Islet of Langerhans (tissue), 1 donor: ENCODE data around the gene KCNQ1OT1.

Experiments
- FAIRE-seq: peaks from one replicate; lab custom pipeline; 2011; peaks lifted over from hg19 to GRCh38; lab: Jason Lieb, UNC

KCNQ1OT1 gene

DNA sequence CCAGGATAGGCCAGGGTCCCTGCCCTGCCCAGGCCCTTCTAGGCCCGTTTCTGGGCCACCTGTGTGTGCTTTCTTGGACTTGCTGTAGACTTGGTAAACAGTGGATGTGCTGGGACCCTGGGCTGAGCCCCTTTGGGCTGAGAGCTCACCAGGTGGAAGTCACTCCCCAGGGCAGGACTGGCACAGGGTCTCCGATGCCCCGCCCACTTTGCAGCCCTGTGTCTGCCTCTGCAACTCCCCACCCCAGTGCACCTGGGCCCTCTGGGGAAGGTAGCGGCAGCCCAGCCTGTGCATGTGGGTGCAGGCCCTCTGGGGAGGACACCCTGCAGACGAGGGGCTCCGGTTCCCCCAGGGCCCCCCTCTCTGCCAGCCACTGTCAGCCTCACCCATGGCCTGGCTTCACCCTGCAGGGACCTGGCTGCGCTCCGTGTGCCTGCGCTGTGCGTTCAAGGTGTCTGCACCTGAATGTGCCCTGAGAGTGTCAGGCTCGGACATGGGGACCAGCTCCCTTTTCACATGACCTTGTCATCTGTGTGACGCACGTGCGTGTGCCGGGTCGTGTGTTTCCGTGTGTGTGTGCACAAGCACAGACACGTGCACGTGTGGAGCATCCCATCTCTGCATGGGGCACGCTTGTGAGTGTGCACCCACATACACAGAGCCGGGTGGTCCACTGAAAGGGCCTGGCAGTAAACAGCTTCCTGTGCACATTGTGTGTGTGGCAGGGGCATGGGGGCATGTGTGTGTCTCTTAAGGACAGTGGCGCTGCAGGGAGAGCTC, 118.5 kb downstream of the KCNQ1OT1 start:
- no peak for FAIRE-seq

DNA sequence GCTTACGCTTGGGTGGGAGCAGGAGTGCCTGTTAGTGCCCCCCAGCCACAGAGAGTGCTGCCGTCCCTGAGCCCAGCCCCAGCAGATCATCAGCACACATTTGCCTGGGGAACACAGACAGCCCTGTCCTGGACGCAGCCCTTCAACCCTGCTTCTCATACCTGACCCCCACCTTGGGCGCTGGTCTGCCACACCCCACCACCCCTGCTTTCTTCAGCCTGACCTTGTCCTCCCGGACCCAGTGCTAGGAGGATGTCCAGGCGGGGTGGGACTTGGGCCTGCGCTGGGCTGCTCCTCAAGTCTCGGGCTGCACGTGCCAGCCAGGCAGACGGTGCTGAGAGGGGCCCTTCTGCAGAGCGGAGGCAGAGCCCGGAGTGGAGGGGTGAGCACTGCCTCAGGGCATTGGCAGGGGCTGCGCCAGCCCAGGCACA, 119.2 kb downstream of the KCNQ1OT1 start:
- no peak for FAIRE-seq

DNA sequence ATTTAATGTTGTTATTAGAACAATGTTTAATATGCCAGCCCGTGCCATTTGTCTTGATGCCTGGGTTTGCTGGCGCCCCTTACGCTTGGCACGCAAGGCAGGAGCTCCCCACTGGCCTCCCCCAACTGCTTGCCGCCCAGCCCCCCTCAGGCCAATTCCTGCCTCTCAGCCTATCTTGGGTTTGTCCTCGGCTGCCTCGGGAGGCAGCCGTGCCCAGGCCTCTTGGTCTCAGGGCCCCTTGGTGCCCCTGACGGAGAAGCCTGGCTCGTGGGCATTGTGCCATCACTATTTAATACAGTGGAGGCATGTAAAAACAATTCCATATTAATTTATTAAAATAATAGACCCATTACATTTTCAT, 119.8 kb downstream of the KCNQ1OT1 start:
- no peak for FAIRE-seq

DNA sequence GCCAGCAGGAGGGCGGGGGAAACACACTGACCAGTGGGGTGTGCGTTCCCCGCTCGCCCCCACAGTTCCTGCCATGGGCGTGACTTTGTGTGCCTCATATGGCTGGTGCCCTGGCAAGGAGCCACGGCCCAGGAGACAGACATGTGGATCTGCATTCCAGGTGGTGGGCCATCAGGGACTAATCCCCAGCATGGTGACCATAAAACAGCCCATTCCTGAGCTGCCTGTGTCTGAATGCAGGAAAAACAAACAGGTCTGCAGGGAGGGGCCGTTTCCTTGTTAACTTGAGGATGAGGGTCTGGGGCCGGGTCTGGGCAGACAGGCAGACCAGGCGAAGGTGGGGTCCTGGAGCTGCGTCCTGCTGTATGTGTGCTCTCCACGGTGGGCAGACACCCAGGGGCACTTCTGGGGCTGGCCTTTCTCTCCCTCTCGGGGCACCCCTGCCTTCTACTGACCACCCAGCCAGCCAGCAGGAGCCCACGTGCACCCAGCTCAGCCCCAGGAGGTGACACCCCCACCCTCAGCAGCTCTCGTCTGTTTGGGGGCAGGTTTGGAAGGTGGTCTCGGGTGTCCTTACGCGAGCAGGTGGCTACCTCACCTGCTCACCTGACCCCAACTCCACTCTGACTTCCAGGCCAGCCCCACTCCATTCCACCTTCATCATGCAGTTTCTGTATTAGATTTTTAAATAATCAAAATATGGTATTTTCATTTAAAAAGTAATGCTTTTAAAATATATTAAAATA, 120.3 kb downstream of the KCNQ1OT1 start:
- no peak for FAIRE-seq

DNA sequence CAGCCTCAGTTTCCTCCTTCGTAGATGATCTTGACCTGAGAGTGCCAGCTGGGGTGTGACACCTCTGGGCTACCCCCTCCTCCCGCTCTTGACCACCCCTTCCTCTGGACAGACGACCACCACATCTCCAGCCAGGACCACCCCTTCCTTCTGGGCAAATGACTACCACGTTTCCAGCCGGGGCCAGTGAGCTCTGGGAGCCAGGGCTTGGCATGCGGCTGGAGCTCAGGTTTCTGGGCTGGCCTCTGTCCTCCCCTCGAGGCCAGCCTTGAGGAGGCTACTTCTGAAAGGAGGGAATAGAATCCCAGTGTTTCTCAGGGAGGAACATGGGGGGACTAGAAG, 120.9 kb downstream of the KCNQ1OT1 start:
- no peak for FAIRE-seq

GRCh38 chr11:2577991-2578928, 121.5 kb downstream of the KCNQ1OT1 start:
- FAIRE-seq: no peak

DNA sequence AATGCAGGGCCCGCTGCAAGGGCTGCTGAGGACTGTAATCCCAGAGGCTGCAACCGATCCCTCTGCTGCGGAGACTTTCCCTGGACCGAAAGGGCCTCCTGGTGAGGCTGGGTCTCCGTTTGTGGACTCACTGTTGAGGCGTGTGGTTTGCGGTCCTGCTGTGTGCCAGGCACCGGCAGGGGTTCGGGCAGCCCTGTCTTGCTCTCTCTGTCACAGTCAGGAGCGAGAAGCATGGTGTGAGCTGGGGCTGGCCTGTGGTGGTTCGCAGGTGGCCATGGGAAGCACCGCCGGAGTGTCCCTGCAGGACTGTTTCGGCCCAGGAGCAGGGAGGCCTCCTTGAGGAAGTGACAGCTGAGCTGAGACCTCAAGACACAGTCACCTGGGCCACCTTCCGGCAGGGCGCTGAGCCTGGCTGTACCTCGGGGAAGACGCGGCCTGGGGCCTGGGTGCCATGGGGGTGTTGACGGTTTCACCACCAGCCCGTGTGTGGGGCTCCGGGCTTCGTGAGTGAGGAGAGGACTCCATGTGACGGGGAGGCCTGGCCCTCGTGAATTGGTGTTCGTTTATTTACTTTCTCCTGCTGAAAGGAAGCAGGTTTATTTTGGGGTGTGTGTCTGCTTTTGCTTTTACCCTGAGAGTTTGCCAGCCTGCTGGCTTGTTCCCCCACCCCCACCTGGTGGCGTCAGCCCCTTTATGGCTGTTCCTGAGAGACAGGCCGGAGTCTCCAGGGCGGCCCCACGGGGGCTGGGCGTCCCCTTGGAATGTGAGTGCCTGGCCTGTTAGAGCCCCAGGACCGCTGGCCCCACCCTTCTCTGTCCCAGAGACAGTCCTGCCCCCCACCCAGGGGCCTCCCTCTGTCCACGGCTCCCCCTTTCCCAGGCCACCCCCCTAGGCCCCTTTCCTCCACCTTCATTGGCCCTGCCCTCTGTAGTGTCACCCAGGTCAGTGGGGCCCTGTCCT, 122.5 kb downstream of the KCNQ1OT1 start:
- no peak for FAIRE-seq

- no peak for FAIRE-seq
Measured at GRCh38 chr11:2576549-2576948, 123.2 kb downstream of the KCNQ1OT1 start.

- FAIRE-seq: no peak
Measured at GRCh38 chr11:2576111-2576510, 123.7 kb downstream of the KCNQ1OT1 start.

DNA sequence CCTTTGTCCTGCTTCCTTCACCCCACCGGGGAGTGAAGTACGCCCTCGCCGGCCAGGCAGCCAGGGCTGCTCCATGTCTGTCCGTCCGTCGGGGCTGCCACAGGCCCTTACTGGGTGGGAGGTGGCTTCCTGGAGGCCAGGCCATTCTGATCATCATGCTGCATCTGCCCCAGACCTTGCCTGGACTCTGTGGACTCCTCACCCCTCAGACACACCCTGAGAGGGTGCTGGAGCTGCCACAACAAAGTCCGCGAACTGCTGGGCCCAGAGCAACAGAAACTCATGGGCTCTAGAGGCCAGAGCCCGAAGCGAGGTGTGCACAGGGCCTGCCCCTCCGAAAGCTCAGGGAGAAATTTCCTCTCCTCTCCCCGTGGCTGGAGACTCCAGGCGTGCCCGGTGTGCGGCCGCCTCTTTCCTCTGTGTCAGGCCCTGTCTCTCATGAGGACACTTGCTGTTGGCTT, 124.2 kb downstream of the KCNQ1OT1 start:
- FAIRE-seq: no peak

GRCh38 chr11:2574553-2575535, 125.0 kb downstream of the KCNQ1OT1 start:
- FAIRE-seq: no peak

DNA sequence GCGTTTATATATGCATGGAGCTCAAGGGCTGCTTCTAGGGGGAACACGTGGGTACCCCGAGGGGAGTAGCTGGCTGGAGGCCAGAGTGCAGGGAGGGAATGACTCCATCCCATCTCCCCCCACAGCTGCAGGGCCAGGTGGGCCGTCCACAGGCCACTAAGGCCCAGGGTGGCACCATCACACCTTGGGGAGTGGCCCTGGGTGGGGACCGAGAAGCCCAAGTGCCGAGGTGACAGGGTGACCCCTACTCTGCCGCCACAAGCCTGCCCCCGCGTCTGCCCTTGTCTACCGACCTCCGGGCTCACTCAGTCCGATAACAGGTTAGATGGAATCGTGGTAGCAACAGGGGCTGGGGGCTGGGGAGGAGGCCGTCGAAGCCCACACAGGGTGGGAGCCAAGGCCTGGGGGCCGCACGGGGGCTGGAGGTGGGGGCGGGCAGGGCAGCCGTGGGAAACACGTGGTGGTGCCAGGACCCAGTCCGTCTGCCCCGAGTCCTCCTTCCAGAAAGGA, 125.7 kb downstream of the KCNQ1OT1 start:
- FAIRE-seq: no peak

GRCh38 chr11:2573240-2574042, 126.4 kb downstream of the KCNQ1OT1 start:
- no peak for FAIRE-seq

GRCh38 chr11:2572491-2573239, 127.1 kb downstream of the KCNQ1OT1 start:
- no peak for FAIRE-seq

- no peak for FAIRE-seq
Measured at GRCh38 chr11:2571598-2572281, 128.1 kb downstream of the KCNQ1OT1 start.

DNA sequence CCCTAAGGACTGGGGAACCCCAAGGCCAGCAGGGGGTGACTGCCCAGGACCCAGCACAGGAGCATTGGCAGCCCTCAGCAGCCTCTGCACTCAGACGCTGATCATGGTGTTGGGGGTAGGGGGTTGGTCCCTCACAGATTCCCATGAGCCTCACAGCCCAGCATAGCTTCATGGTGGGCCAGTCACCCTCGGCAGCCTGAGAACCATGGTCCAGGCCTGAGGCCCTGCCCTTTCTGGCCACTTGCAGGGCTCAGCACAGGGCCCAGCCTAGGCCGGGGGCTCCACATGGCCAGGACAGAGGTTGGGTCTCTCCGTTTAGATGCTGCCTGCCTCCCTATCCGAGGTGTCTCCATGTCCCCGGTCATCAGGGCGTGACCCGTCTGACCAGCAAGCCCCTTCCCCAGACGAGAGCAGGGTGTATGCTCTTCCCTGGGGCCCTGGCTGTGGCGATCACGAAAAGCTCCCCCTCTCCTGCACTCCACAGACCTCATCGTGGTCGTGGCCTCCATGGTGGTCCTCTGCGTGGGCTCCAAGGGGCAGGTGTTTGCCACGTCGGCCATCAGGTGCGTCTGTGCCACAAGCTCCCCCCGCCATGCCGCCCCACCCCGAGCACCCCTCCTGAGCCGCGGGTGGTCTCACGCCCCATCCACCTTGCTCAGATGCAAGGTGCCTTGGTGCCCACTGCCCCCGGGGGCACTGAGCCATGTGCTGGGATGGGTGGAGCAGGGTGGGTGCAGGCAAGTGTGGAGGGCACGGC, 128.8 kb downstream of the KCNQ1OT1 start:
- FAIRE-seq: no peak

GRCh38 chr11:2570211-2570811, 129.5 kb downstream of the KCNQ1OT1 start:
- no peak for FAIRE-seq
